AG04449 (cell line): ENCODE measurements around the gene RNF130.
"Not testable (repeated sequence)": the region's sequence is repeated elsewhere in the genome, so short reads cannot be mapped to it uniquely, and the experiment has no call there.

Experiments
- CTCF ChIA-PET: fragments of 350-600 bp; formaldehyde crosslinking; extraction: SDS; loops from one replicate; lab custom pipeline; 2021; ENCODE audit warnings: antibody characterized with exemption; lab: Yijun Ruan, JAX
- POLR2A ChIA-PET: fragments of 400-600, 350-600 bp; formaldehyde crosslinking; extraction: SDS; loops from one replicate; lab custom pipeline; 2020; ENCODE audit warnings: antibody characterized with exemption, inconsistent platforms; lab: Yijun Ruan, JAX
- DNase-seq: peaks from one replicate; pipeline ENCODE4 v3.0.0-alpha.2; 2010; ENCODE audit warnings: low read depth, low spot score
- H3K4me3 ChIP-seq: 2 replicates; pipeline ENCODE4 v1.5.1; 2011; ENCODE audit warnings: low read depth, mild to moderate bottlenecking, control low read depth, low read length
- CTCF ChIP-seq: IDR thresholded peaks from one replicate; pipeline ENCODE4 v1.5.1; 2011; ENCODE audit warnings: mild to moderate bottlenecking, moderate library complexity, low read length, control low read depth, inconsistent platforms; ENCODE audit not compliant: insufficient read depth; ENCODE audit errors: missing control alignments

The RNF130 gene

DNA sequence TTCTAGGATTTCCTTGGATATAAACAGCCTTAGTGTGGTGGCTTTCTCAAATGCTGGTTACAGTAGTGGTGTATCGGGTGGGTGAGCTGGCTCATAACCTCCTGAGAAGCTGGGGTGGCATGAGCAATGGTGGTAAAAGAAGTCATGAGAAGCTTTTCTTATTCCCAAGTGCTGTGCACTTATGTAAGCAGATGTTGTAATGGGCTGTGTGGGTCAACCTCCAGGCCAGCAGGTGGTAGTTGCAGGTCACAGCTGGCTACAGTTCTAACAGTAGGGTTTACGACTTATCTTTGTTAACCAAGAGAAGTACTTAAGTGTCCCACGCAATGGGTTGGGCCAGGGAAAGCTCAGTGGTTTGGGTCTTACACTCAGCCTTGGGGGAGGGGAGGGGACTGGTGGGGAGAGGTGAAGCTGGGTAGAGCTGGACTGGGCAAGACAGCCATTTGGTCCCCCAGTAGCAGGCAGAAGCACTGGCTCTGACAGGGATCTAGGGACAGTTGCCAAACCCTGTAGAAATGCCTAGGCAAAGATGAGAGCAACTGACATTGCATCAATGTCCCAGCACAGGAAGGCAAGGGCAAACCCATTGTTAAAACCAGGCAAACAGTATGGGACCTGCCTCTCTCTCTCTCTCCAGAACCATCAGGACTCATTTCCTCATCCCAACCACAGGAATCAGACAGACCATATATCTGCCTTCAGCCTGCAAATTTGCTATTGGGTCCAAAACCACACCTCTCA lies 76.8 kb downstream of the RNF130 start:
- no peak for TF ChIP-seq CTCF
- POLR2A ChIA-PET: no interaction called here
- DNase-seq: no peak
- CTCF ChIA-PET: no interaction called here
- H3K4me3 ChIP-seq: no peak overlapping the region

GRCh38 chr5:179992855-179993254 lies 78.7 kb downstream of the RNF130 start:
- POLR2A ChIA-PET, H3K4me3 ChIP-seq, DNase-seq, CTCF ChIA-PET: not testable (repeated sequence)

- POLR2A ChIA-PET: no interaction called here
- no peak for DNase-seq
- H3K4me3 ChIP-seq: no peak overlapping the region
- CTCF ChIA-PET: interaction anchor here (0.9 kb wide), 1 partner anchor 83 kb away, joined by 3 read pairs; no protein-coding TSS in a partner anchor
- no peak for TF ChIP-seq CTCF
Measured at GRCh38 chr5:179991106-179991505, 80.5 kb downstream of the RNF130 start.

DNA sequence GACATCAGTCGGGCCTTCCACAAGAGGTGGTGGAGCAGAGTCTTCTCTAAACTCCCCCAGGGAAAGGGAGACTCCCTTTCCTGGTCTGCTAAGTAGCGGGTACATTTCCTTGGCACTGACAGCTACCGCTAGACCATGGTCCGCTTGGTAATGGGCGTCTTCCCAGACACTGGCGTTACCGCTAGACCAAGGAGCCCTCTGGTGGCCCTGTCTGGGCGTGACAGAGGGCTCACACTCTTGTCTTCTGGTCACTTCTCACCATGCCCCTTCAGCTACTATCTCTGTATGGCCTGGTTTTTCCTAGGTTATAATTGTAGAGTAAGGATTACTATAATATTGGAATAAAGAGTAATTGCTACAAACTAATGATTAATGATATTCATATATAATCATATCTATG lies 81.0 kb downstream of the RNF130 start:
- DNase-seq, H3K4me3 ChIP-seq, POLR2A ChIA-PET: not testable (repeated sequence)
- CTCF ChIA-PET: interaction anchor here (0.9 kb wide), 1 partner anchor 82 kb away, joined by 3 read pairs; no protein-coding TSS in a partner anchor

- no peak overlapping the region for H3K4me3 ChIP-seq
- CTCF ChIA-PET: no interaction called here
- no peak for DNase-seq
- POLR2A ChIA-PET: no interaction called here
- TF ChIP-seq CTCF: no peak
Measured at GRCh38 chr5:179986328-179986727, 85.2 kb downstream of the RNF130 start.

- no peak for DNase-seq
- ChIA-PET POLR2A (no interaction called here), CTCF (no interaction called here)
- no peak for TF ChIP-seq CTCF
- H3K4me3 ChIP-seq: no peak overlapping the region
Measured at GRCh38 chr5:179981636-179982035, 89.9 kb downstream of the RNF130 start.

DNA sequence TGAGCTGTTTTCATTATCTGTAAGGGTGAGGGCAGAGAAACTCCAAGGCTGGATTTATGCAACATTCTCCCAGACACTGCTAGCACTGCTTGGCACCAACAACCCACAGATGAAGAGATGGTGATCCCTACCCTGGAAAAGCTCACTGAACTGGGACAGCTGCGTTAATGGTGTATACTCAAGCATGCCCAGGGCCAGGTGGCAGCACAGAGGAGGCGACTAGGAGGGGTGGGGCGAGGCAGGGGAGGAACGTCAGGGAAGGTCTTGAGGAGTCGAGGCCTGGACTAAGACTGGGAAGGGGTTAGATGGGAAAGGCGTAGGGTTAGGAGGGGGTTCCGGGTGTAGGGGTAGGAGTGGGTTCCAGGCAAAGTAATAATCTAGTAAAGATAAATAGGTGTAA lies 90.8 kb downstream of the RNF130 start:
- no peak for DNase-seq
- ChIA-PET CTCF (no interaction called here), POLR2A (no interaction called here)
- no peak overlapping the region for H3K4me3 ChIP-seq
- no peak for TF ChIP-seq CTCF
